A673 (cell line): ENCODE results near the gene GALNT9.

Experiments used
- EZH2 ChIP-seq: fragments of 200-600 bp; sonication (generic); IDR thresholded peaks from 2 replicates; pipeline ENCODE4 v1.6.1; 2017; ENCODE audit warnings: borderline replicate concordance, low read depth, mild to moderate bottlenecking, mixed read lengths, antibody characterized with exemption, low read length; ENCODE audit not compliant: poor library complexity, severe bottlenecking
- TF ChIP-seq, protein P1 (sequence below): fragments of 300-800, 200-600 bp; sonication (generic); conservative IDR thresholded peaks from 2 replicates; pipeline ENCODE4 v1.5.1; 2017; ENCODE audit warnings: low read depth, mild to moderate bottlenecking, antibody characterized with exemption, low read length, moderate library complexity, mixed read lengths

- TF ChIP-seq EZH2: no peak
- TF ChIP-seq, protein P1, sequence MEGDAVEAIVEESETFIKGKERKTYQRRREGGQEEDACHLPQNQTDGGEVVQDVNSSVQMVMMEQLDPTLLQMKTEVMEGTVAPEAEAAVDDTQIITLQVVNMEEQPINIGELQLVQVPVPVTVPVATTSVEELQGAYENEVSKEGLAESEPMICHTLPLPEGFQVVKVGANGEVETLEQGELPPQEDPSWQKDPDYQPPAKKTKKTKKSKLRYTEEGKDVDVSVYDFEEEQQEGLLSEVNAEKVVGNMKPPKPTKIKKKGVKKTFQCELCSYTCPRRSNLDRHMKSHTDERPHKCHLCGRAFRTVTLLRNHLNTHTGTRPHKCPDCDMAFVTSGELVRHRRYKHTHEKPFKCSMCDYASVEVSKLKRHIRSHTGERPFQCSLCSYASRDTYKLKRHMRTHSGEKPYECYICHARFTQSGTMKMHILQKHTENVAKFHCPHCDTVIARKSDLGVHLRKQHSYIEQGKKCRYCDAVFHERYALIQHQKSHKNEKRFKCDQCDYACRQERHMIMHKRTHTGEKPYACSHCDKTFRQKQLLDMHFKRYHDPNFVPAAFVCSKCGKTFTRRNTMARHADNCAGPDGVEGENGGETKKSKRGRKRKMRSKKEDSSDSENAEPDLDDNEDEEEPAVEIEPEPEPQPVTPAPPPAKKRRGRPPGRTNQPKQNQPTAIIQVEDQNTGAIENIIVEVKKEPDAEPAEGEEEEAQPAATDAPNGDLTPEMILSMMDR: no peak
These were observed 13.9 kb downstream of the GALNT9 start for GRCh38 chr12:132315507-132315906.
